Fibroblast of villous mesenchyme (primary cell): Measurements from ENCODE around the gene CAPN1. TPM values are rescaled to one million over a fixed set of nuclear protein-coding genes. Genes with fewer than 3 reads are reported as not detected.

ENCODE experiments used
- DNase-seq: peaks from one replicate; pipeline ENCODE4 v3.0.0-alpha.2; 2010; ENCODE audit warnings: low read depth
- H3K4me3 ChIP-seq: 2 replicates; pipeline ENCODE4 v1.5.1; 2011; ENCODE audit warnings: low read depth, mild to moderate bottlenecking, low read length
- CTCF ChIP-seq: IDR thresholded peaks from 2 replicates; pipeline ENCODE4 v1.5.1; 2012; ENCODE audit warnings: low read depth, mild to moderate bottlenecking, low read length; ENCODE audit not compliant: insufficient read depth
- total RNA-seq: library from RNA; depleted of rRNA; stranded (reverse); fragments of >200 nt; gene quantifications from 2 replicates; pipeline ENCODE4 v1.2.3, GENCODE V29; 2012

CAPN1 gene
- total RNA-seq, 1 donor, result 123 TPM

GRCh38 chr11:65194564-65194963 lies 12.8 kb downstream of the CAPN1 start:
- DNase-seq, result no peak
- H3K4me3 ChIP-seq, result no peak overlapping the region
- no peak for TF ChIP-seq CTCF

DNA sequence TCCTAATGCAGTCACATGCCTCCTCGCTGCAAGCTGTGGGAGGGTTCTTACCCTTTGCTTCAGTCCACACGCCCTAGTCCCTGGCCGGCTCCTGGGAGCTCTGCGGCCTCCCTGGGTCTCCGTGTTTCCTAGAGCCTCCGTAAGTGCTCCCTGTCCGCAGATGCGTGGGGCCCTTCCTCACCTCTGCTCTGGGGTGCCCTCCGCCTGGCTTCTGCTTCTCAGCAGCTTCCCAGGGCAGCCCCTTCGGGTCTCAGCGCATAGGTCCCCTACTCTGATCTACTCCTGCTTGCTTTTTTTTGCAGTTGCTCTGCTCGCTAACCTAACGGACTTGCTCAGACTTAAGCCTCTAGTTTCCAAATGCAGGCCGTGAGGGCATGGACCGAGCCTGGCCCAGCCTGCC lies 22.4 kb downstream of the CAPN1 start:
- no peak overlapping the region for H3K4me3 ChIP-seq
- no peak for DNase-seq
- TF ChIP-seq CTCF, result no peak

DNA sequence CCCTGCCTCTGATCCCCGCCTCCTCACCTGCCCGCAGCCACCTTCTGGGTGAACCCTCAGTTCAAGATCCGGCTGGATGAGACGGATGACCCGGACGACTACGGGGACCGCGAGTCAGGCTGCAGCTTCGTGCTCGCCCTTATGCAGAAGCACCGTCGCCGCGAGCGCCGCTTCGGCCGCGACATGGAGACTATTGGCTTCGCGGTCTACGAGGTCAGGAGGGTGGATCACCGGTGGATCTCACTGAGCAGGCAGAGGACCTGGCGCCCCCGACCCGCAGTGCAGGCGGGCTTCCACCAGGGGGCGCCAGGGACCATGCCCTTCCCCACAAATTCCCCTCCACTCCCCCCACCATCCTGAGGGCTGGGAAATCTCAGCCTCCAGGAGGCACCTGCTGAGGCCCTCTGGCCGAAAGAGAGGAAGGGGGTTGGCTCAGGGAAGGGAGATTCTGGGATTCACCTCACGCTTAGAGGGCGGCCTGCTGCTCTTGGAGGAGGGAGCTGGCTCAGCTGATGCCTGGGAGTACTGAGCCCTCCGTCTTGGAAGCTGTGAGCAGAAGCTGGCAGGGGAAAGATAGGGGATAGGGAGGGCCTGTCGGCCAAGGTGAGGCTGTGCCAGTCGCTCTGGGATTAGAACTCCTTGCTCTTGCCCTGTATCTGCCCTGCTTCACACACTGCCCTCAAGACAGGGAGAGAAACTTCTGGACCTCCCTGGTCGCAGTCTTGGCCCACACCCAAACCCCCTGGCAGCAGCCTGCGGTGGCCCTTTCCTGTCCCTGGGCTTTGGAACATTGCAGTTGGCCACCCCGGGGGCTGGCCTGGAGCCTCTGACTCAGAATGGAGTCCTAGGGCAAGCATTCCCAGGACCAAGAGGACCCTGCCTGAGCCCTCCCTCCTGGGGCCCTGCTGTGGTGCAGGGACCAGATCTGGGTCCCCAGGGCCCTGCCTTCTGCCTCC lies 23.2 kb downstream of the CAPN1 start:
- TF ChIP-seq CTCF, result peak; percentile 87
- DNase-seq, result peak; percentile 30
- no peak overlapping the region for H3K4me3 ChIP-seq

- no peak for TF ChIP-seq CTCF
- H3K4me3 ChIP-seq, result no peak overlapping the region
- DNase-seq, result no peak
Measured at GRCh38 chr11:65205602-65205967, 23.9 kb downstream of the CAPN1 start.

GRCh38 chr11:65206441-65206841 lies 24.7 kb downstream of the CAPN1 start:
- no peak for DNase-seq
- TF ChIP-seq CTCF, result no peak
- no peak overlapping the region for H3K4me3 ChIP-seq

DNA sequence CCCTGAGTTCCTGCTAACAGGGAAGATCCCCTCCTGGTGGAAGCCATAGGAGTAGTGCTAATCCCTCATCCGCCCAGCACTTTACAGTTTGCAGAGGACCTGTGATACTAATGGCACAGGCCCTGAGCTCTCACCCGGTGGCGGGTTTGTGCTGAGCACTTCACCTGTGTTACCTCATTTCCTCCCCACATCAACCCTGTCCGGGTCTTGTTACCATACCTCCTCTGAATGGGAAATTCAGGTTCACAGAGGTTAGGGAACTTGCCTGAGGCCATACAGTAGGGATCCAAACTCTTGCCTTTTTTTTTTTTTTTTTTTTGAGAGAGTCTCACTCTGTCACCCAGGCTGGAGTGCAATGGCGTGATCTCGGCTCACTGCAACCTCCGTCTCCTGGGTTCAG lies 25.2 kb downstream of the CAPN1 start:
- H3K4me3 ChIP-seq, result no peak overlapping the region
- no peak for TF ChIP-seq CTCF
- no peak for DNase-seq
